ENCODE measurements around the gene PCDHA1. TPM values are rescaled to one million over a fixed set of nuclear protein-coding genes. Genes with fewer than 3 reads are reported as not detected.
"Not testable (repeated sequence)": the region's sequence is repeated elsewhere in the genome, so short reads cannot be mapped to it uniquely, and the experiment has no call there.

The PCDHA1 gene
- polyA plus RNA-seq, 1 donor = 0.55 TPM

- H3K27ac ChIP-seq (ENCODE audit: low read length); H3K4me1 ChIP-seq (ENCODE audit: control insufficient read depth, insufficient read depth, low read length); DNase-seq; H3K27me3 ChIP-seq (ENCODE audit: control insufficient read depth, insufficient read depth, low read length); H3K4me3 ChIP-seq (ENCODE audit: low read length); H3K36me3 ChIP-seq (ENCODE audit: control insufficient read depth, insufficient read depth, low read length): not testable (repeated sequence)
- WGBS (ENCODE audit: insufficient coverage, low lambda C conversion rate) = no CpG with 5 or more reads among the region's 80 CpGs
- H3K9me3 ChIP-seq (ENCODE audit: control insufficient read depth, low read depth, low read length) = peaks cover 30% of the 10 kb centered on the region
Observed at GRCh38 chr5:140876541-140877261, 90.8 kb downstream of the PCDHA1 start.

GRCh38 chr5:140877262-140877581, 91.3 kb downstream of the PCDHA1 start:
- Histone ChIP-seq H3K36me3 (ENCODE audit: control insufficient read depth, insufficient read depth, low read length) (no peaks in the 10 kb centered on the region), H3K27ac (ENCODE audit: low read length) (no peak overlapping the region), H3K27me3 (ENCODE audit: control insufficient read depth, insufficient read depth, low read length) (peaks cover 10% of the 10 kb centered on the region), H3K4me1 (ENCODE audit: control insufficient read depth, insufficient read depth, low read length) (no peaks in the 10 kb centered on the region), H3K9me3 (ENCODE audit: control insufficient read depth, low read depth, low read length) (peaks cover 33% of the 10 kb centered on the region), H3K4me3 (ENCODE audit: low read length) (no peak overlapping the region)
- DNase-seq = no peak
- WGBS (ENCODE audit: insufficient coverage, low lambda C conversion rate) = no CpG with 5 or more reads among the region's 37 CpGs

GRCh38 chr5:140881889-140882590, 96.1 kb downstream of the PCDHA1 start, which contains the start of gene PCDHA13:
TSS of gene PCDHA13 (plus strand) at chr5:140882124. CDS start at chr5:140882269, 145 bp downstream.
- H3K36me3 ChIP-seq (ENCODE audit: control insufficient read depth, insufficient read depth, low read length) = no peaks in the 10 kb centered on the region
- DNase-seq = no peak
- peaks cover 8% of the 10 kb centered on the region for H3K27me3 ChIP-seq (ENCODE audit: control insufficient read depth, insufficient read depth, low read length)
- no CpG with 5 or more reads among the region's 35 CpGs for WGBS (ENCODE audit: insufficient coverage, low lambda C conversion rate)
- peaks cover 35% of the 10 kb centered on the region for H3K9me3 ChIP-seq (ENCODE audit: control insufficient read depth, low read depth, low read length)
- no peaks in the 10 kb centered on the region for H3K4me1 ChIP-seq (ENCODE audit: control insufficient read depth, insufficient read depth, low read length)
- no peak within 1 kb of the TSS for H3K27ac ChIP-seq (ENCODE audit: low read length)
- no peak within 1 kb of the TSS for H3K4me3 ChIP-seq (ENCODE audit: low read length)

GRCh38 chr5:140882591-140882899, 96.6 kb downstream of the PCDHA1 start:
- Histone ChIP-seq H3K9me3 (ENCODE audit: control insufficient read depth, low read depth, low read length) (peaks cover 30% of the 10 kb centered on the region), H3K27me3 (ENCODE audit: control insufficient read depth, insufficient read depth, low read length) (peaks cover 8% of the 10 kb centered on the region), H3K4me1 (ENCODE audit: control insufficient read depth, insufficient read depth, low read length) (no peaks in the 10 kb centered on the region), H3K27ac (ENCODE audit: low read length) (no peak overlapping the region), H3K4me3 (ENCODE audit: low read length) (no peak overlapping the region), H3K36me3 (ENCODE audit: control insufficient read depth, insufficient read depth, low read length) (no peaks in the 10 kb centered on the region)
- no peak for DNase-seq
- WGBS (ENCODE audit: insufficient coverage, low lambda C conversion rate) = 38% methylated on average over 4 of the region's 12 CpGs

- H3K27me3 ChIP-seq (ENCODE audit: control insufficient read depth, insufficient read depth, low read length) = peaks cover 8% of the 10 kb centered on the region
- DNase-seq = no peak
- H3K9me3 ChIP-seq (ENCODE audit: control insufficient read depth, low read depth, low read length) = peaks cover 24% of the 10 kb centered on the region
- no peak overlapping the region for H3K4me3 ChIP-seq (ENCODE audit: low read length)
- H3K36me3 ChIP-seq (ENCODE audit: control insufficient read depth, insufficient read depth, low read length) = no peaks in the 10 kb centered on the region
- H3K4me1 ChIP-seq (ENCODE audit: control insufficient read depth, insufficient read depth, low read length) = no peaks in the 10 kb centered on the region
- no peak overlapping the region for H3K27ac ChIP-seq (ENCODE audit: low read length)
- WGBS (ENCODE audit: insufficient coverage, low lambda C conversion rate) = no CpG with 5 or more reads among the region's 41 CpGs
Observed at GRCh38 chr5:140883373-140883772, 97.4 kb downstream of the PCDHA1 start.

- WGBS (ENCODE audit: insufficient coverage, low lambda C conversion rate) = no CpG with 5 or more reads among the region's 79 CpGs
- H3K4me3 ChIP-seq (ENCODE audit: low read length) = no peak overlapping the region
- DNase-seq = no peak
- H3K4me1 ChIP-seq (ENCODE audit: control insufficient read depth, insufficient read depth, low read length) = no peaks in the 10 kb centered on the region
- no peaks in the 10 kb centered on the region for H3K36me3 ChIP-seq (ENCODE audit: control insufficient read depth, insufficient read depth, low read length)
- peaks cover 24% of the 10 kb centered on the region for H3K9me3 ChIP-seq (ENCODE audit: control insufficient read depth, low read depth, low read length)
- no peak overlapping the region for H3K27ac ChIP-seq (ENCODE audit: low read length)
- H3K27me3 ChIP-seq (ENCODE audit: control insufficient read depth, insufficient read depth, low read length) = peaks cover 8% of the 10 kb centered on the region
Observed at GRCh38 chr5:140883927-140884697, 98.2 kb downstream of the PCDHA1 start.

- Histone ChIP-seq H3K27me3 (ENCODE audit: control insufficient read depth, insufficient read depth, low read length) (no peaks in the 10 kb centered on the region), H3K9me3 (ENCODE audit: control insufficient read depth, low read depth, low read length) (peaks cover 5% of the 10 kb centered on the region), H3K4me1 (ENCODE audit: control insufficient read depth, insufficient read depth, low read length) (no peaks in the 10 kb centered on the region), H3K36me3 (ENCODE audit: control insufficient read depth, insufficient read depth, low read length) (no peaks in the 10 kb centered on the region), H3K27ac (ENCODE audit: low read length) (no peak overlapping the region), H3K4me3 (ENCODE audit: low read length) (no peak overlapping the region)
- WGBS (ENCODE audit: insufficient coverage, low lambda C conversion rate) = no CpG with 5 or more reads among the region's 1 CpG
- DNase-seq = no peak
Observed at GRCh38 chr5:140916325-140916724, 130.4 kb downstream of the PCDHA1 start.

GRCh38 chr5:140923601-140924000, 137.7 kb downstream of the PCDHA1 start:
- no peaks in the 10 kb centered on the region for H3K36me3 ChIP-seq (ENCODE audit: control insufficient read depth, insufficient read depth, low read length)
- no peak for DNase-seq
- H3K4me3 ChIP-seq (ENCODE audit: low read length) = no peak overlapping the region
- peaks cover 16% of the 10 kb centered on the region for H3K9me3 ChIP-seq (ENCODE audit: control insufficient read depth, low read depth, low read length)
- H3K27me3 ChIP-seq (ENCODE audit: control insufficient read depth, insufficient read depth, low read length) = peaks cover 36% of the 10 kb centered on the region
- WGBS (ENCODE audit: insufficient coverage, low lambda C conversion rate) = 77% methylated on average over 3 of the region's 4 CpGs
- H3K27ac ChIP-seq (ENCODE audit: low read length) = no peak overlapping the region
- H3K4me1 ChIP-seq (ENCODE audit: control insufficient read depth, insufficient read depth, low read length) = no peaks in the 10 kb centered on the region

- no peak within 1 kb of the TSS for H3K27ac ChIP-seq (ENCODE audit: low read length)
- H3K9me3 ChIP-seq (ENCODE audit: control insufficient read depth, low read depth, low read length) = peaks cover 16% of the 10 kb centered on the region
- H3K36me3 ChIP-seq (ENCODE audit: control insufficient read depth, insufficient read depth, low read length) = no peaks in the 10 kb centered on the region
- no peaks in the 10 kb centered on the region for H3K4me1 ChIP-seq (ENCODE audit: control insufficient read depth, insufficient read depth, low read length)
- DNase-seq = peak in 1 of 2 donors; percentile 26
- H3K27me3 ChIP-seq (ENCODE audit: control insufficient read depth, insufficient read depth, low read length) = peaks cover 42% of the 10 kb centered on the region
- no CpG with 5 or more reads among the region's 41 CpGs for WGBS (ENCODE audit: insufficient coverage, low lambda C conversion rate)
- H3K4me3 ChIP-seq (ENCODE audit: low read length) = peak within 1 kb of the TSS; percentile 23
Observed at GRCh38 chr5:140925806-140926442, 140.0 kb downstream of the PCDHA1 start, which contains the start of gene PCDHAC1. TSS of gene PCDHAC1 (plus strand) at chr5:140926299. CDS start at chr5:140926893, 594 bp downstream.

Data from large intestine (tissue), 3 donors.